ENCODE data around the gene GCAT. TPM values are rescaled to one million over a fixed set of nuclear protein-coding genes. Genes with fewer than 3 reads are reported as not detected.

The GCAT gene
- polyA plus RNA-seq, 1 of the 3 experiments (the other 2 are of a cell fraction), result 24.2 TPM

GRCh38 chr22:37865510-37865909, 57.8 kb downstream of the GCAT start (continued):
- TF ChIP-seq USF2 (IDR thresholded peaks at IDR 0.05; ENCODE audit: borderline replicate concordance, low read depth, low read length) (no peak), NFIC (IDR thresholded peaks at IDR 0.05; ENCODE audit: borderline replicate concordance) (no peak)

Small RNA genes lying within 50 kb of the gene (small RNA-seq; reads per million reads assigned to genes)
- gene MIR659, result 0 to 27.3 (median 8.2) reads per million in 7 experiments

Other genes with a start within 250 kb of the GCAT start
- gene CDC42EP1, start 247.5 kb upstream of the GCAT start, polyA plus RNA-seq (2012; rRNA removed), result 11.5 and 24.9 TPM in 2 replicates
- not detected in 2 replicates for gene LGALS2, start 227.8 kb upstream of the GCAT start, polyA plus RNA-seq (2012; rRNA removed)
- 81.1 and 99.4 TPM in 2 replicates for gene GGA1, start 199.1 kb upstream of the GCAT start, polyA plus RNA-seq (2012; rRNA removed)
- gene SH3BP1, start 168.3 kb upstream of the GCAT start, polyA plus RNA-seq (2012; rRNA removed), result 8.6 and 8.9 TPM in 2 replicates
- 22.5 and 24.5 TPM in 2 replicates for gene PDXP, start 149.2 kb upstream of the GCAT start, polyA plus RNA-seq (2012; rRNA removed)
- 9,680 and 12,045 TPM in 2 replicates for gene LGALS1, start 132.3 kb upstream of the GCAT start, polyA plus RNA-seq (2012; rRNA removed)
- 48.2 and 52.2 TPM in 2 replicates for gene NOL12, start 121.6 kb upstream of the GCAT start, polyA plus RNA-seq (2012; rRNA removed)
- gene TRIOBP, start 110.9 kb upstream of the GCAT start, polyA plus RNA-seq (2012; rRNA removed), result 43.6 and 47.3 TPM in 2 replicates
- not detected in 2 replicates for gene GALR3, start 15.4 kb downstream of the GCAT start, polyA plus RNA-seq (2012; rRNA removed)
- gene ANKRD54, start 36.4 kb downstream of the GCAT start, polyA plus RNA-seq (2012; rRNA removed), result 27.5 and 27.6 TPM in 2 replicates
- gene EIF3L, start 41.5 kb downstream of the GCAT start, polyA plus RNA-seq (2012; rRNA removed), result 478 and 642 TPM in 2 replicates
- 12.9 and 15.2 TPM in 2 replicates for gene MICALL1, start 98.4 kb downstream of the GCAT start, polyA plus RNA-seq (2012; rRNA removed)
- 0.33 and 0.45 TPM in 2 replicates for gene C22orf23, start 145.7 kb downstream of the GCAT start, polyA plus RNA-seq (2012; rRNA removed)
- 146 and 255 TPM in 2 replicates for gene POLR2F, start 145.8 kb downstream of the GCAT start, polyA plus RNA-seq (2012; rRNA removed)
- not detected in 2 replicates for gene SOX10, start 176.6 kb downstream of the GCAT start, polyA plus RNA-seq (2012; rRNA removed)
- gene PICK1, start 249.5 kb downstream of the GCAT start, polyA plus RNA-seq (2012; rRNA removed), result 36.8 and 42.8 TPM in 2 replicates